Measurements from ENCODE around the gene ZBTB6. TPM values are rescaled to one million over a fixed set of nuclear protein-coding genes. Genes with fewer than 3 reads are reported as not detected.

The ZBTB6 gene
- total and polyA plus RNA-seq, 2 of the 13 experiments (the other 11 are each of a cell fraction or from before 2014, with no cell fraction given), result 3.7 to 7.1 TPM

- TF ChIP-seq, protein P1, sequence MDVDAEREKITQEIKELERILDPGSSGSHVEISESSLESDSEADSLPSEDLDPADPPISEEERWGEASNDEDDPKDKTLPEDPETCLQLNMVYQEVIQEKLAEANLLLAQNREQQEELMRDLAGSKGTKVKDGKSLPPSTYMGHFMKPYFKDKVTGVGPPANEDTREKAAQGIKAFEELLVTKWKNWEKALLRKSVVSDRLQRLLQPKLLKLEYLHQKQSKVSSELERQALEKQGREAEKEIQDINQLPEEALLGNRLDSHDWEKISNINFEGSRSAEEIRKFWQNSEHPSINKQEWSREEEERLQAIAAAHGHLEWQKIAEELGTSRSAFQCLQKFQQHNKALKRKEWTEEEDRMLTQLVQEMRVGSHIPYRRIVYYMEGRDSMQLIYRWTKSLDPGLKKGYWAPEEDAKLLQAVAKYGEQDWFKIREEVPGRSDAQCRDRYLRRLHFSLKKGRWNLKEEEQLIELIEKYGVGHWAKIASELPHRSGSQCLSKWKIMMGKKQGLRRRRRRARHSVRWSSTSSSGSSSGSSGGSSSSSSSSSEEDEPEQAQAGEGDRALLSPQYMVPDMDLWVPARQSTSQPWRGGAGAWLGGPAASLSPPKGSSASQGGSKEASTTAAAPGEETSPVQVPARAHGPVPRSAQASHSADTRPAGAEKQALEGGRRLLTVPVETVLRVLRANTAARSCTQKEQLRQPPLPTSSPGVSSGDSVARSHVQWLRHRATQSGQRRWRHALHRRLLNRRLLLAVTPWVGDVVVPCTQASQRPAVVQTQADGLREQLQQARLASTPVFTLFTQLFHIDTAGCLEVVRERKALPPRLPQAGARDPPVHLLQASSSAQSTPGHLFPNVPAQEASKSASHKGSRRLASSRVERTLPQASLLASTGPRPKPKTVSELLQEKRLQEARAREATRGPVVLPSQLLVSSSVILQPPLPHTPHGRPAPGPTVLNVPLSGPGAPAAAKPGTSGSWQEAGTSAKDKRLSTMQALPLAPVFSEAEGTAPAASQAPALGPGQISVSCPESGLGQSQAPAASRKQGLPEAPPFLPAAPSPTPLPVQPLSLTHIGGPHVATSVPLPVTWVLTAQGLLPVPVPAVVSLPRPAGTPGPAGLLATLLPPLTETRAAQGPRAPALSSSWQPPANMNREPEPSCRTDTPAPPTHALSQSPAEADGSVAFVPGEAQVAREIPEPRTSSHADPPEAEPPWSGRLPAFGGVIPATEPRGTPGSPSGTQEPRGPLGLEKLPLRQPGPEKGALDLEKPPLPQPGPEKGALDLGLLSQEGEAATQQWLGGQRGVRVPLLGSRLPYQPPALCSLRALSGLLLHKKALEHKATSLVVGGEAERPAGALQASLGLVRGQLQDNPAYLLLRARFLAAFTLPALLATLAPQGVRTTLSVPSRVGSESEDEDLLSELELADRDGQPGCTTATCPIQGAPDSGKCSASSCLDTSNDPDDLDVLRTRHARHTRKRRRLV (CRISPR knock-in tag; IDR thresholded peaks at IDR 0.05), result peak; percentile 40; the same call in 1 of the 2 replicates
- no peak for TF ChIP-seq PHB2 (IDR thresholded peaks at IDR 0.05; ENCODE audit: partially characterized antibody)
- TF ChIP-seq PHF20 (CRISPR knock-in tag; IDR thresholded peaks at IDR 0.05), result peak; percentile 91
- no peak for TF ChIP-seq RBM22 (optimal IDR thresholded peaks at IDR 0.05; ENCODE audit: low read length)
- TF ChIP-seq ZNF235 (CRISPR knock-in tag; IDR thresholded peaks at IDR 0.05; ENCODE audit: borderline replicate concordance), result no peak
- TF ChIP-seq, protein P2, sequence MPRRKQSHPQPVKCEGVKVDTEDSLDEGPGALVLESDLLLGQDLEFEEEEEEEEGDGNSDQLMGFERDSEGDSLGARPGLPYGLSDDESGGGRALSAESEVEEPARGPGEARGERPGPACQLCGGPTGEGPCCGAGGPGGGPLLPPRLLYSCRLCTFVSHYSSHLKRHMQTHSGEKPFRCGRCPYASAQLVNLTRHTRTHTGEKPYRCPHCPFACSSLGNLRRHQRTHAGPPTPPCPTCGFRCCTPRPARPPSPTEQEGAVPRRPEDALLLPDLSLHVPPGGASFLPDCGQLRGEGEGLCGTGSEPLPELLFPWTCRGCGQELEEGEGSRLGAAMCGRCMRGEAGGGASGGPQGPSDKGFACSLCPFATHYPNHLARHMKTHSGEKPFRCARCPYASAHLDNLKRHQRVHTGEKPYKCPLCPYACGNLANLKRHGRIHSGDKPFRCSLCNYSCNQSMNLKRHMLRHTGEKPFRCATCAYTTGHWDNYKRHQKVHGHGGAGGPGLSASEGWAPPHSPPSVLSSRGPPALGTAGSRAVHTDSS (CRISPR knock-in tag; conservative IDR thresholded peaks at IDR 0.05), result no peak
- TF ChIP-seq, protein P3, sequence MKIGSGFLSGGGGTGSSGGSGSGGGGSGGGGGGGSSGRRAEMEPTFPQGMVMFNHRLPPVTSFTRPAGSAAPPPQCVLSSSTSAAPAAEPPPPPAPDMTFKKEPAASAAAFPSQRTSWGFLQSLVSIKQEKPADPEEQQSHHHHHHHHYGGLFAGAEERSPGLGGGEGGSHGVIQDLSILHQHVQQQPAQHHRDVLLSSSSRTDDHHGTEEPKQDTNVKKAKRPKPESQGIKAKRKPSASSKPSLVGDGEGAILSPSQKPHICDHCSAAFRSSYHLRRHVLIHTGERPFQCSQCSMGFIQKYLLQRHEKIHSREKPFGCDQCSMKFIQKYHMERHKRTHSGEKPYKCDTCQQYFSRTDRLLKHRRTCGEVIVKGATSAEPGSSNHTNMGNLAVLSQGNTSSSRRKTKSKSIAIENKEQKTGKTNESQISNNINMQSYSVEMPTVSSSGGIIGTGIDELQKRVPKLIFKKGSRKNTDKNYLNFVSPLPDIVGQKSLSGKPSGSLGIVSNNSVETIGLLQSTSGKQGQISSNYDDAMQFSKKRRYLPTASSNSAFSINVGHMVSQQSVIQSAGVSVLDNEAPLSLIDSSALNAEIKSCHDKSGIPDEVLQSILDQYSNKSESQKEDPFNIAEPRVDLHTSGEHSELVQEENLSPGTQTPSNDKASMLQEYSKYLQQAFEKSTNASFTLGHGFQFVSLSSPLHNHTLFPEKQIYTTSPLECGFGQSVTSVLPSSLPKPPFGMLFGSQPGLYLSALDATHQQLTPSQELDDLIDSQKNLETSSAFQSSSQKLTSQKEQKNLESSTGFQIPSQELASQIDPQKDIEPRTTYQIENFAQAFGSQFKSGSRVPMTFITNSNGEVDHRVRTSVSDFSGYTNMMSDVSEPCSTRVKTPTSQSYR (CRISPR knock-in tag; IDR thresholded peaks at IDR 0.05; ENCODE audit: borderline replicate concordance), result peak; percentile 93
- TF ChIP-seq ARNTL (CRISPR knock-in tag; IDR thresholded peaks at IDR 0.05), result peak; percentile 13; the same call in 1 of the 2 replicates
- TF ChIP-seq, protein P4, sequence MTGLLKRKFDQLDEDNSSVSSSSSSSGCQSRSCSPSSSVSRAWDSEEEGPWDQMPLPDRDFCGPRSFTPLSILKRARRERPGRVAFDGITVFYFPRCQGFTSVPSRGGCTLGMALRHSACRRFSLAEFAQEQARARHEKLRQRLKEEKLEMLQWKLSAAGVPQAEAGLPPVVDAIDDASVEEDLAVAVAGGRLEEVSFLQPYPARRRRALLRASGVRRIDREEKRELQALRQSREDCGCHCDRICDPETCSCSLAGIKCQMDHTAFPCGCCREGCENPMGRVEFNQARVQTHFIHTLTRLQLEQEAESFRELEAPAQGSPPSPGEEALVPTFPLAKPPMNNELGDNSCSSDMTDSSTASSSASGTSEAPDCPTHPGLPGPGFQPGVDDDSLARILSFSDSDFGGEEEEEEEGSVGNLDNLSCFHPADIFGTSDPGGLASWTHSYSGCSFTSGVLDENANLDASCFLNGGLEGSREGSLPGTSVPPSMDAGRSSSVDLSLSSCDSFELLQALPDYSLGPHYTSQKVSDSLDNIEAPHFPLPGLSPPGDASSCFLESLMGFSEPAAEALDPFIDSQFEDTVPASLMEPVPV (CRISPR knock-in tag; IDR thresholded peaks at IDR 0.05), result peak; percentile 53; the same call in 1 of the 2 replicates
- TF ChIP-seq BCL6 (CRISPR knock-in tag; IDR thresholded peaks at IDR 0.05), result 0 out of 2 replicates have a peak, but pooled peaks have one; percentile 16
- peak; percentile 85; the same call in 1 of the 2 replicates for TF ChIP-seq ZFP90 (CRISPR knock-in tag; IDR thresholded peaks at IDR 0.05; ENCODE audit: borderline replicate concordance)
- TF ChIP-seq CREM (IDR thresholded peaks at IDR 0.05), result peak; percentile 72
- no peak for TF ChIP-seq CREM (CRISPR knock-in tag; IDR thresholded peaks at IDR 0.05)
- TF ChIP-seq EED (CRISPR knock-in tag; IDR thresholded peaks at IDR 0.05), result 0 out of 2 replicates have a peak, but pooled peaks have one; percentile 42
- TF ChIP-seq CEBPG (CRISPR knock-in tag; IDR thresholded peaks at IDR 0.05), result no peak
- TF ChIP-seq ZNF549 (CRISPR knock-in tag; IDR thresholded peaks at IDR 0.05), result no peak
- TF ChIP-seq ZNF414 (CRISPR knock-in tag; IDR thresholded peaks at IDR 0.05), result peak; percentile 78; the same call in 1 of the 2 replicates
Observed at GRCh38 chr9:122931226-122932121, 18.4 kb upstream of the ZBTB6 start, which contains the start of gene ZBTB26 (continued).

All from HepG2 (cell line).